IMR-90 (cell line): ENCODE measurements around the gene FBXL16. TPM values are rescaled to one million over a fixed set of nuclear protein-coding genes. Genes with fewer than 3 reads are reported as not detected.

ENCODE experiments used
- ATAC-seq: fragments of 200-7000 bp; cut with Tn5 transposase; 2 replicates; pipeline ENCODE4 v1.9.1; 2020; ENCODE audit warnings: low read depth, mild to moderate bottlenecking, moderate library complexity
- BruUV-seq: library from RNA; stranded (reverse); fragments of 400-500 nt; replicated peaks from 2 replicates; lab custom pipeline; 2021; lab: Mats Ljungman, UMichigan
- CTCF ChIA-PET: fragments of 300-600 bp; formaldehyde crosslinking; extraction: SDS; loops from one replicate; lab custom pipeline; 2021; ENCODE audit warnings: antibody characterized with exemption; lab: Yijun Ruan, JAX
- POLR2A ChIA-PET: fragments of 300-600 bp; sonication (Branson Sonifier 250); formaldehyde crosslinking; loops from one replicate; lab custom pipeline; 2022; ENCODE audit warnings: antibody characterized with exemption; ENCODE audit not compliant: unreplicated experiment; lab: Charles Lee
- DNase-seq: peaks from one replicate; pipeline ENCODE4 v3.0.0; 2013
- H2AFZ ChIP-seq: replicated peaks from 2 replicates; pipeline ENCODE3; 2013; ENCODE audit warnings: low read length, mild to moderate bottlenecking; ENCODE audit not compliant: poor library complexity
- H2AK5ac ChIP-seq: 2 replicates; pipeline ENCODE4 v1.6.1; 2013; ENCODE audit warnings: low read depth, low read length, inconsistent platforms
- H2AK9ac ChIP-seq: replicated peaks from 2 replicates; pipeline ENCODE3; 2013; ENCODE audit warnings: mild to moderate bottlenecking, low read depth, low read length, moderate library complexity; ENCODE audit not compliant: poor library complexity
- H2BK120ac ChIP-seq: 2 replicates; pipeline ENCODE4 v1.6.1; 2013; ENCODE audit warnings: low read depth, low read length, inconsistent platforms
- H2BK15ac ChIP-seq: 3 replicates; pipeline ENCODE4 v1.6.1; 2013; ENCODE audit warnings: low read depth, low read length, inconsistent platforms
- H2BK20ac ChIP-seq: 2 replicates; pipeline ENCODE4 v1.6.1; 2013; ENCODE audit warnings: low read depth, mild to moderate bottlenecking, inconsistent platforms, low read length, moderate library complexity
- H2BK5ac ChIP-seq: 2 replicates; pipeline ENCODE4 v1.6.1; 2013; ENCODE audit warnings: mild to moderate bottlenecking, low read depth, low read length, inconsistent platforms; ENCODE audit not compliant: poor library complexity, severe bottlenecking
- H3K14ac ChIP-seq: replicated peaks from 2 replicates; pipeline ENCODE4 v1.6.1; 2013; ENCODE audit warnings: low read depth, low read length, inconsistent platforms
- H3K18ac ChIP-seq: 2 replicates; pipeline ENCODE4 v1.6.1; 2013; ENCODE audit warnings: low read depth, low read length, control low read depth
- H3K23ac ChIP-seq: 2 replicates; pipeline ENCODE4 v1.6.1; 2013; ENCODE audit warnings: low read depth, low read length, inconsistent platforms
- H3K27ac ChIP-seq: 2 replicates; pipeline ENCODE4 v1.5.1; 2013; ENCODE audit warnings: mild to moderate bottlenecking, control low read depth, low read length; ENCODE audit not compliant: insufficient read depth
- H3K27me3 ChIP-seq: 2 replicates; pipeline ENCODE4 v1.6.1; 2013; ENCODE audit warnings: low read length; ENCODE audit not compliant: control insufficient read depth, insufficient read depth
- H3K36me3 ChIP-seq: 2 replicates; pipeline ENCODE4 v1.6.1; 2013; ENCODE audit warnings: low read length, mixed read lengths; ENCODE audit not compliant: control insufficient read depth, insufficient read depth
- H3K4ac ChIP-seq: 2 replicates; pipeline ENCODE4 v1.6.1; 2013; ENCODE audit warnings: low read depth, low read length, inconsistent platforms
- H3K4me1 ChIP-seq: 2 replicates; pipeline ENCODE4 v1.6.1; 2013; ENCODE audit warnings: low read length, mixed read lengths; ENCODE audit not compliant: control insufficient read depth, insufficient read depth
- H3K4me2 ChIP-seq: 2 replicates; pipeline ENCODE4 v1.6.1; 2013; ENCODE audit warnings: low read depth, mild to moderate bottlenecking, control low read depth, low read length, moderate library complexity
- H3K4me3 ChIP-seq: 2 replicates; pipeline ENCODE4 v1.5.1; 2013; ENCODE audit warnings: low read depth, mild to moderate bottlenecking, control low read depth, low read length, moderate library complexity; ENCODE audit not compliant: insufficient read depth
- H3K56ac ChIP-seq: 2 replicates; pipeline ENCODE4 v1.6.1; 2013; ENCODE audit warnings: low read length, inconsistent platforms; ENCODE audit not compliant: insufficient read depth; ENCODE audit errors: extremely low read depth
- H3K79me1 ChIP-seq, 2 experiments: 2 replicates each; pipeline ENCODE4 v1.6.1; 2013; ENCODE audit warnings: low read length in 2 of 2, inconsistent platforms in 1 of 2, low read depth in 1 of 2
- H3K9ac ChIP-seq: 2 replicates; pipeline ENCODE4 v1.6.1; 2013; ENCODE audit warnings: low read depth, low read length, control low read depth
- H3K9me1 ChIP-seq: 2 replicates; pipeline ENCODE4 v1.6.1; 2013; ENCODE audit warnings: low read length, inconsistent platforms; ENCODE audit not compliant: insufficient read depth
- H3K9me3 ChIP-seq: 2 replicates; pipeline ENCODE4 v1.6.1; 2013; ENCODE audit warnings: low read length; ENCODE audit not compliant: control insufficient read depth, insufficient read depth
- H4K20me1 ChIP-seq: 2 replicates; pipeline ENCODE4 v1.6.1; 2013; ENCODE audit warnings: low read length, inconsistent platforms; ENCODE audit not compliant: insufficient read depth
- H4K5ac ChIP-seq: 2 replicates; pipeline ENCODE4 v1.6.1; 2013; ENCODE audit warnings: mild to moderate bottlenecking, low read depth, low read length, control low read depth
- H4K8ac ChIP-seq, 2 experiments: 2 replicates each; pipeline ENCODE4 v1.6.1; 2013; ENCODE audit warnings: low read depth in 2 of 2, low read length in 2 of 2, control low read depth in 1 of 2, inconsistent platforms in 1 of 2
- H4K91ac ChIP-seq: 2 replicates; pipeline ENCODE4 v1.6.1; 2013; ENCODE audit warnings: low read depth, low read length, inconsistent platforms; ENCODE audit not compliant: insufficient read depth
- BHLHE40 ChIP-seq: fragments of 150-350 bp; IDR thresholded peaks from 2 replicates; pipeline ENCODE4 v1.6.1; 2016; ENCODE audit warnings: mild to moderate bottlenecking, low read depth, low read length
- MAZ ChIP-seq: IDR thresholded peaks from 2 replicates; pipeline ENCODE4 v1.6.1; 2012; ENCODE audit warnings: low read depth, mild to moderate bottlenecking, low read length, improper control_type of control experiment, moderate library complexity, borderline replicate concordance
- MXI1 ChIP-seq: IDR thresholded peaks from 2 replicates; pipeline ENCODE4 v1.6.1; 2012; ENCODE audit warnings: low read depth, mild to moderate bottlenecking, low read length, moderate library complexity, borderline replicate concordance
- RAD21 ChIP-seq: IDR thresholded peaks from 2 replicates; pipeline ENCODE4 v1.6.1; 2012; ENCODE audit warnings: low read length, improper control_type of control experiment
- SMC3 ChIP-seq: fragments of 150-350 bp; IDR thresholded peaks from 2 replicates; pipeline ENCODE4 v1.6.1; 2016; ENCODE audit warnings: low read depth, mild to moderate bottlenecking, antibody characterized with exemption, low read length, moderate library complexity
- WGBS, 2 experiments: methylation state at CpG; one replicate each; pipeline versions ENCODE4 v1.1.5 to v1.1.7; 2013; ENCODE audit warnings: missing lambda C conversion rate in 2 of 2; ENCODE audit not compliant: insufficient read length in 1 of 2; ENCODE audit errors: extremely low coverage in 2 of 2; 5-methylcytosine and 5-hydroxymethylcytosine counted together
- dilution Hi-C: fragments of 300-500 bp; cut with HindIII; formaldehyde crosslinking; loops from one replicate; pipeline ENCODE4 v1.14.3; 2018; ENCODE audit warnings: low sequenced_read_pairs; ENCODE audit not compliant: unreplicated experiment
- in situ Hi-C: fragments of 300-500 bp; cut with MboI; formaldehyde crosslinking; loops from 3 replicates; pipeline ENCODE4 v1.14.3; 2019; ENCODE audit warnings: low sequenced_read_pairs, inconsistent platforms, mixed read lengths
- intact Hi-C: fragments of 100-400 bp; cut with micrococcal nuclease; formaldehyde crosslinking; loops from 2 replicates; pipeline ENCODE4 v1.10.0; 2022
- polyA plus RNA-seq, 3 experiments: library from polyadenylated mRNA; depleted of rRNA; stranded (reverse); fragments of >200 nt; gene quantifications; 2 replicates each; pipeline ENCODE4 v1.2.3, GENCODE V29; 2012; ENCODE audit warnings: low replicate concordance in 1 of 3
- total RNA-seq: library from RNA; depleted of rRNA; stranded (reverse); fragments of >200 nt; gene quantifications from 2 replicates; pipeline ENCODE4 v1.2.3, GENCODE V29; 2012
- TF ChIP-seq, protein P1 (sequence below): conservative IDR thresholded peaks from 2 replicates; pipeline ENCODE4 v1.5.1; 2012; ENCODE audit warnings: mild to moderate bottlenecking, low read depth, low read length, improper control_type of control experiment
- TF ChIP-seq, protein P2 (sequence below): fragments of 150-350 bp; IDR thresholded peaks from 2 replicates; pipeline ENCODE4 v1.6.1; 2017; ENCODE audit warnings: mild to moderate bottlenecking, antibody characterized with exemption, low read length, low read depth
- TF ChIP-seq, protein P3 (sequence below): fragments of 150-350 bp; IDR thresholded peaks from 2 replicates; pipeline ENCODE4 v1.6.1; 2016; ENCODE audit warnings: low read depth, mild to moderate bottlenecking, low read length, moderate library complexity, borderline replicate concordance

Gene FBXL16
- total and polyA plus RNA-seq, 2 of the 4 experiments (the other 2 are of a cell fraction): 0.18 to 2.2 TPM

DNA sequence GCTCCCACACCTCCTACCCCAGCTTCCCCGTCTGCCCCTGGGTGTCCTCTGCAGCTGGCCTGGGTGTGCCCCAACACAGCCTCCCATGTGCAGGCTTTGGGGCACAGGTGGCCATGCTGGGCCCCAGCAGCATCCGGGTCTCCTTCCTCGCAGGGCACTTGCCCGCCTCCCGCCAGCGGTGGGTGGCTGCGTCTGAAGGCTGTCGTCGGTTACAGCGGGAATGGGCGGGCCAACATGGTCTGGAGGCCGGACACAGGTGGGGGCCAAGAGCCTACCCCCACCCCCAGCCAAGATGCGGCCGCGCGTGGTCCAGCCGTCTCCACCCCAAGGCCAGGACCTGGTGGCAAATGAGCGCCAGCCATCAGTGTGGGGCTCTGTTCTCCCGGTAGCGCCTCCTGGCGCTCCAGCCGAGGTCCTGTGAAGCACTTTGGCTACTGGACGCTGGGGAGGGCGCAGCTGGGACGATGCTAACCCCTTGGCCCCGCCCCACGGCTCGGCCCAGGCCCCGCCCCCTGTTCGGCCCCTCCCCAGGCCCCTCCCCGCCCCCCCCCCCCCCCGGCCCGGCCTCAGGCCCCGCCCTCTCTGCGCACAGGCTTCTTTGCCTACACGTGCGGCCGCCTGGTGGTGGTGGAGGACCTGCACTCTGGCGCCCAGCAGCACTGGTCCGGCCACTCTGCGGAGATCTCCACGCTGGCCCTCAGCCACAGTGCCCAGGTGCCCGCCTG lies 45.0 kb downstream of the FBXL16 start:
- dilution Hi-C loops (no loop called here), in situ Hi-C loops (no loop called here), intact Hi-C loops (loop anchor here (2.0 kb wide), 1 partner anchor 82 kb away; no protein-coding TSS in a partner anchor)
- peaks cover 4% of the 10 kb centered on the region for H3K36me3 ChIP-seq
- H3K4me2 ChIP-seq: no peak overlapping the region
- H3K27ac ChIP-seq: no peak overlapping the region
- no peak overlapping the region for H3K4me3 ChIP-seq
- no peak overlapping the region for H4K5ac ChIP-seq
- 43% methylated on average over 18 of the region's 43 CpGs; no CpG with 5 or more reads in 1 of the 2 experiments for WGBS, 2 experiments
- H3K27me3 ChIP-seq: no peaks in the 10 kb centered on the region
- peak overlapping the region; percentile 27; the same call in 1 of the 2 replicates for H2AK5ac ChIP-seq
- no peak overlapping the region for H2BK120ac ChIP-seq
- H3K14ac ChIP-seq: no peak overlapping the region
- H3K56ac ChIP-seq: no peak overlapping the region
- no peak overlapping the region for H2BK5ac ChIP-seq
- peak overlapping the region in 1 of 2 experiments; percentile 43; a peak in 1 of 4 replicates for H4K8ac ChIP-seq
- H4K91ac ChIP-seq: no peak overlapping the region
- ChIA-PET POLR2A (no interaction called here), CTCF (interaction anchor here (0.7 kb wide), 1 partner anchor 13 kb away, joined by 3 read pairs; no protein-coding TSS in a partner anchor)
- peak; percentile 96 for ATAC-seq
- H4K20me1 ChIP-seq: no peaks in the 10 kb centered on the region
- H3K18ac ChIP-seq: no peak overlapping the region
- H2AK9ac ChIP-seq: peak overlapping the region; percentile 97
- no peak overlapping the region for H3K4ac ChIP-seq
- no peak overlapping the region for H2BK20ac ChIP-seq
- H3K4me1 ChIP-seq: peaks cover 5% of the 10 kb centered on the region
- H3K23ac ChIP-seq: no peak overlapping the region
- no peaks in the 10 kb centered on the region for H3K9me1 ChIP-seq
- peak overlapping the region; percentile 88 for H2AFZ ChIP-seq
- H3K79me1 ChIP-seq: no peaks in the 10 kb centered on the region
- BruUV-seq: no TSS peak
- peak; percentile 77 for DNase-seq
- no peak for TF ChIP-seq MXI1
- peak; percentile 27; the same call in 1 of the 2 replicates for TF ChIP-seq SMC3
- TF ChIP-seq, protein P1, sequence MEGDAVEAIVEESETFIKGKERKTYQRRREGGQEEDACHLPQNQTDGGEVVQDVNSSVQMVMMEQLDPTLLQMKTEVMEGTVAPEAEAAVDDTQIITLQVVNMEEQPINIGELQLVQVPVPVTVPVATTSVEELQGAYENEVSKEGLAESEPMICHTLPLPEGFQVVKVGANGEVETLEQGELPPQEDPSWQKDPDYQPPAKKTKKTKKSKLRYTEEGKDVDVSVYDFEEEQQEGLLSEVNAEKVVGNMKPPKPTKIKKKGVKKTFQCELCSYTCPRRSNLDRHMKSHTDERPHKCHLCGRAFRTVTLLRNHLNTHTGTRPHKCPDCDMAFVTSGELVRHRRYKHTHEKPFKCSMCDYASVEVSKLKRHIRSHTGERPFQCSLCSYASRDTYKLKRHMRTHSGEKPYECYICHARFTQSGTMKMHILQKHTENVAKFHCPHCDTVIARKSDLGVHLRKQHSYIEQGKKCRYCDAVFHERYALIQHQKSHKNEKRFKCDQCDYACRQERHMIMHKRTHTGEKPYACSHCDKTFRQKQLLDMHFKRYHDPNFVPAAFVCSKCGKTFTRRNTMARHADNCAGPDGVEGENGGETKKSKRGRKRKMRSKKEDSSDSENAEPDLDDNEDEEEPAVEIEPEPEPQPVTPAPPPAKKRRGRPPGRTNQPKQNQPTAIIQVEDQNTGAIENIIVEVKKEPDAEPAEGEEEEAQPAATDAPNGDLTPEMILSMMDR: peak; percentile 37
- TF ChIP-seq RAD21: peak; percentile 23
- peak; percentile 61; the same call in 1 of the 2 replicates for TF ChIP-seq MAZ
- peak; percentile 87 for TF ChIP-seq BHLHE40
- TF ChIP-seq, protein P2, sequence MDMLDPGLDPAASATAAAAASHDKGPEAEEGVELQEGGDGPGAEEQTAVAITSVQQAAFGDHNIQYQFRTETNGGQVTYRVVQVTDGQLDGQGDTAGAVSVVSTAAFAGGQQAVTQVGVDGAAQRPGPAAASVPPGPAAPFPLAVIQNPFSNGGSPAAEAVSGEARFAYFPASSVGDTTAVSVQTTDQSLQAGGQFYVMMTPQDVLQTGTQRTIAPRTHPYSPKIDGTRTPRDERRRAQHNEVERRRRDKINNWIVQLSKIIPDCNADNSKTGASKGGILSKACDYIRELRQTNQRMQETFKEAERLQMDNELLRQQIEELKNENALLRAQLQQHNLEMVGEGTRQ: 0 out of 2 replicates have a peak, but pooled peaks have one; percentile 9
- TF ChIP-seq, protein P3, sequence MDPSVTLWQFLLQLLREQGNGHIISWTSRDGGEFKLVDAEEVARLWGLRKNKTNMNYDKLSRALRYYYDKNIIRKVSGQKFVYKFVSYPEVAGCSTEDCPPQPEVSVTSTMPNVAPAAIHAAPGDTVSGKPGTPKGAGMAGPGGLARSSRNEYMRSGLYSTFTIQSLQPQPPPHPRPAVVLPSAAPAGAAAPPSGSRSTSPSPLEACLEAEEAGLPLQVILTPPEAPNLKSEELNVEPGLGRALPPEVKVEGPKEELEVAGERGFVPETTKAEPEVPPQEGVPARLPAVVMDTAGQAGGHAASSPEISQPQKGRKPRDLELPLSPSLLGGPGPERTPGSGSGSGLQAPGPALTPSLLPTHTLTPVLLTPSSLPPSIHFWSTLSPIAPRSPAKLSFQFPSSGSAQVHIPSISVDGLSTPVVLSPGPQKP: no peak
- no peak overlapping the region for H3K9ac ChIP-seq
- no peak overlapping the region for H2BK15ac ChIP-seq
- no peaks in the 10 kb centered on the region for H3K9me3 ChIP-seq
